Measurements from ENCODE around the gene HSPA1A. TPM values are rescaled to one million over a fixed set of nuclear protein-coding genes. Genes with fewer than 3 reads are reported as not detected.
A peak's percentile ranks its signal among the peaks of the same experiment; 100 is the strongest.
"Not testable (repeated sequence)": the region's sequence is repeated elsewhere in the genome, so short reads cannot be mapped to it uniquely, and the experiment has no call there.

The HSPA1A gene
- total RNA-seq, 1 donor from 2014 or later, result 271 TPM

DNA sequence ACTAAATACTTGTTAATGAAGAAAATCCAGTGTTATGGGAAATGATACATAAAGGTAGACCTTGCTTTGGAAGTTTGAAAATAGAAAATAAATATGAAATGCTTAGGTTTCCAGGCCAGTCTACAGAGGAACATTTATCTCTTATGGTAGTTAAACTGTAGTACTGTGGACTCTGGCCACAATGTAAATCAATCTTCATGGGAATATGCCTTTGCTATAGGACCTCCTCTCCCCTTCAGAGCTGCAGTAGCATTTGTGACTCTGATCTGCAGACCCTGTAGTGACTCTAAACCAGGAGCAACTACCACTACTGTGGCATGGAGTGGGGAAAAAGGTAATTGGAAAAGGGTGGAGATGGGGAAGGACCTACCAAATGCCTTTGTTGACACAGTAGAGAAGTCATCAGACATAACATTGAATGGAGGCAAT lies 4.5 kb downstream of the HSPA1A start:
- H3K36me3 ChIP-seq, result no peaks in the 10 kb centered on the region
- no peaks in the 10 kb centered on the region for H3K9me3 ChIP-seq (replicated peaks)
- intact Hi-C loops (cut with micrococcal nuclease), result no loop called here
- H3K27ac ChIP-seq (replicated peaks), result peak overlapping the region; percentile 98
- no peak for DNase-seq
- peaks cover 63% of the 10 kb centered on the region for H3K4me1 ChIP-seq
- TF ChIP-seq, protein P1, sequence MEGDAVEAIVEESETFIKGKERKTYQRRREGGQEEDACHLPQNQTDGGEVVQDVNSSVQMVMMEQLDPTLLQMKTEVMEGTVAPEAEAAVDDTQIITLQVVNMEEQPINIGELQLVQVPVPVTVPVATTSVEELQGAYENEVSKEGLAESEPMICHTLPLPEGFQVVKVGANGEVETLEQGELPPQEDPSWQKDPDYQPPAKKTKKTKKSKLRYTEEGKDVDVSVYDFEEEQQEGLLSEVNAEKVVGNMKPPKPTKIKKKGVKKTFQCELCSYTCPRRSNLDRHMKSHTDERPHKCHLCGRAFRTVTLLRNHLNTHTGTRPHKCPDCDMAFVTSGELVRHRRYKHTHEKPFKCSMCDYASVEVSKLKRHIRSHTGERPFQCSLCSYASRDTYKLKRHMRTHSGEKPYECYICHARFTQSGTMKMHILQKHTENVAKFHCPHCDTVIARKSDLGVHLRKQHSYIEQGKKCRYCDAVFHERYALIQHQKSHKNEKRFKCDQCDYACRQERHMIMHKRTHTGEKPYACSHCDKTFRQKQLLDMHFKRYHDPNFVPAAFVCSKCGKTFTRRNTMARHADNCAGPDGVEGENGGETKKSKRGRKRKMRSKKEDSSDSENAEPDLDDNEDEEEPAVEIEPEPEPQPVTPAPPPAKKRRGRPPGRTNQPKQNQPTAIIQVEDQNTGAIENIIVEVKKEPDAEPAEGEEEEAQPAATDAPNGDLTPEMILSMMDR (IDR thresholded peaks at IDR 0.05; ENCODE audit: borderline replicate concordance), result no peak
- peak overlapping the region; percentile 71 for H3K4me3 ChIP-seq
- H3K27me3 ChIP-seq (ENCODE audit: low read depth), result no peaks in the 10 kb centered on the region

DNA sequence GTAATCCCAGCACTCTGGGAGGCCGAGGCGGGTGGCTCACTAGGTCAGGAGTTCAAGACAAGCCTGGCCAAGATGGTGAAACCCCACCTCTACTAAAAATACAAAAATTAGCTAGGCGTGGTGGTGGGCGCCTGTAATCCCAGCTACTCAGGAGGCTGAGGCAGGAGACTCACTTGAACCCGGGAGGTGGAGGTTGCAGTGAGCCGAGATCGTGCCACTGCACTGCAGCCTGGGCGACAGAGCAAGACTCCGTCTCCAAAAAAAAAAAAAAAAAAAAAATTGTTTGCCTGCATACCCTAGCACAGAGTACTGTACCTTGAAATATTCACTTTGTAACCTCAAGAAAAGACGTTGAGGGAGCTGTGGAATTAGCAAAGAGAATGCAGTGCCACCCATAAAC lies 5.1 kb downstream of the HSPA1A start:
- H3K36me3 ChIP-seq; H3K9me3 ChIP-seq (replicated peaks); intact Hi-C loops (cut with micrococcal nuclease); DNase-seq; H3K27me3 ChIP-seq (ENCODE audit: low read depth): not testable (repeated sequence)
- peak overlapping the region; percentile 98 for H3K27ac ChIP-seq (replicated peaks)
- peaks cover 67% of the 10 kb centered on the region for H3K4me1 ChIP-seq
- H3K4me3 ChIP-seq, result peak overlapping the region; percentile 71

DNA sequence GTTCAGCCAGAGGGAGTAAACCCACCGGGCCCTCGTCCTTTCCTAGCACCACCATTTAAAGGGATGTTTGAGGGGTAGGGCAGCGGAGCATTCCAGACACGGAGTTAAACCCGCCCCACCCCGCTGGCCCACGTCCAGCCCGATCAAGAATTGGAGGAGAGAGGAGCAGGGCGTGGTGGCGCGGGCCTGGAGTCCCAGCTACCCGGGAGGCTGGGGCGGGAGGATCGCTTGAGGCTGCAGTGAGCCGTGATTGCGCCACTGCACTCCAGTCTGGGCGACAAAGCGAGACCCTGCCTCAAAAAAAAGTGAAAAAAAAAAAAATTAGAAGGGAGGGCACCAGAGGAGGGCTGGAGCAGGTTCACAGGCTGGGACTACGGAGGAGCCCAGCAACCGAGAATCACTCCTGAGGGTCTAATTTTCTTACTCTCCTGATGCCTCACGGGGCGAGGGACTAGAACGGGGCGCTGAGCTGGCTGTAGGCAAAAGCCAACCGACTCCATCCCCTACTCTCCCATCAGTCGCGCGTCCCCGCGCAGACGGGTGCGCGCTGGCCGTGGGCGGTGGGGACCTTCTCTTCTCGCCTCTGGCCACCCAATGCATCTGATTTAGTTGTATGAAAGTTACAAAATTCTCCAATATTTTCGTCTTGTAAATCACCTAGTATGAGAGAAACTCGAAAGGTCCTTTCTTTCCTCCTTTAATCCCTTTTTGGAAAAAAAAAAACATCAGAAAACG lies 6.1 kb downstream of the HSPA1A start:
- intact Hi-C loops (cut with micrococcal nuclease), result no loop called here
- peak overlapping the region; percentile 98 for H3K27ac ChIP-seq (replicated peaks)
- no peaks in the 10 kb centered on the region for H3K9me3 ChIP-seq (replicated peaks)
- H3K27me3 ChIP-seq (ENCODE audit: low read depth), result no peaks in the 10 kb centered on the region
- H3K36me3 ChIP-seq, result no peaks in the 10 kb centered on the region
- peak; percentile 81 for DNase-seq
- TF ChIP-seq, protein P1 (IDR thresholded peaks at IDR 0.05; ENCODE audit: borderline replicate concordance), result no peak
- H3K4me3 ChIP-seq, result peak overlapping the region; percentile 71
- peaks cover 78% of the 10 kb centered on the region for H3K4me1 ChIP-seq

DNA sequence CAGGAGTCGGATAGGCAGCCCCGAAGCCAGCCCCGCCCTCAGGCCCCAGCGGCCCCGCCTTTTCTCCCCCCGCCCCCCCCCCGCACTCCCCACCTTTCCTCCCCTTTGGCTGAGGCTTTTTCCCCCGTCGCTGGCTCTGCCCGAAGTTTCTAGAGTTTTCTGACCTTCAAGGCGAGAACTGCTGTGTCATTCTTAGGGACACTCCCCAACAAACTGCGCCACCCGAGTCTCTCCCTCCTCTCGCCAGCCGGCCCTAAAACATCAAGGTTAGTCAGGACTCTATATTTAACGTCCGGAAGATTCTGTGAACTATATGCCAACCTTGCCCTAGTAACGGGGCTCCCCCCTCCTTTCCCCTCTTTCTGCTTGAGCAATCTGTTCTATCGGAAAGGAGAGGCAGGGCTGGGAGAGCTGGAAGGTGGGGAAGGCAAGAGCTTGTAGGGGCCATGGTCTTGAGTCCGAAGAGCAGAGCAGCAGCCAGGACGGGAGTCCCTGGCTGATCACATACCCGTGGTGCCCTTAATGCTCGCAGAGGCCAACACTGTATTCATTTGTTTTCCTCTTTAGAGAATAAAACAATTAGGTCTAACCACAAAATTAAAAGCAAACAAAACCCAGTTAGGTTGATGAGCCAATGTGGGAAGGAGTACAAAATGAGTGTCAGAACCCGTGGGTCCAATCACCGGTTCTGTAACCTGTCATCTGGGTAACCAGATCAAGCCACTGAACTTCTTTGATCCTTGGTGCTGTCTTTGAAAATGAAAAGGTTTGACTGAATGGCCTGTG lies 6.9 kb downstream of the HSPA1A start:
- Histone ChIP-seq H3K27ac (replicated peaks) (peak overlapping the region; percentile 98), H3K4me3 (peak overlapping the region; percentile 71), H3K9me3 (replicated peaks) (no peaks in the 10 kb centered on the region), H3K4me1 (peaks cover 80% of the 10 kb centered on the region), H3K27me3 (ENCODE audit: low read depth) (no peaks in the 10 kb centered on the region), H3K36me3 (no peaks in the 10 kb centered on the region)
- peak; percentile 84 for DNase-seq
- TF ChIP-seq, protein P1 (IDR thresholded peaks at IDR 0.05; ENCODE audit: borderline replicate concordance), result no peak
- intact Hi-C loops (cut with micrococcal nuclease), result no loop called here

DNA sequence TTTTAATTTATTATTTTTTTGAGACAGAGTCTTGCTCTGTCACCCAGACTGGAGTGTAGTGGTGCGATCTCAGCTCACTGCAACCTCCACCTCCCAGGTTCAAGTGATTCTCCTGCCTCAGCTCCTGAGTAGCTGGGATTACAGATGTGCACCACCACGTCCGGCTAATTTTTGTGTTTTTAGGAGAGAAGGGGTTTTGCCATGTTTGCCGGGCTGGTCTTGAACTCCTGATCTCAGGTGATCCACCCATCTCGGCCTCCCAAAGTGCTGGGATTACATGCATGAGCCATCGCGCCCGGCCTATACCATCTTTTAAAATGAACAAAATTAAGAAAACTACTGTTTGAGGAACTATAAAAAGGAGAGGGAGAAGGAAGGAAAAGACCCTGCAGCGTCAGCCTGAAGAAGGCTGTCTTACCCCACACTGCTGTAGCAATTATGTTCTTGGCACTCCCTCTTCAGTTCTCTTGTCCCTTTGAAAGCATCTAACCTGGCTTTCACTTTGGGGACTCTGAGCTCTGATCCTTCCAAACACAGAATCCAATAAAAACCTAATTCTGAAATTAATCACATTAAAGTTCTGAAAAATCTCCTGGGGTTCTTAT lies 8.4 kb downstream of the HSPA1A start:
- H3K9me3 ChIP-seq (replicated peaks); H3K27me3 ChIP-seq (ENCODE audit: low read depth); intact Hi-C loops (cut with micrococcal nuclease); DNase-seq; H3K36me3 ChIP-seq; H3K4me3 ChIP-seq: not testable (repeated sequence)
- Histone ChIP-seq H3K4me1 (peaks cover 66% of the 10 kb centered on the region), H3K27ac (replicated peaks) (peak overlapping the region; percentile 98)

DNA sequence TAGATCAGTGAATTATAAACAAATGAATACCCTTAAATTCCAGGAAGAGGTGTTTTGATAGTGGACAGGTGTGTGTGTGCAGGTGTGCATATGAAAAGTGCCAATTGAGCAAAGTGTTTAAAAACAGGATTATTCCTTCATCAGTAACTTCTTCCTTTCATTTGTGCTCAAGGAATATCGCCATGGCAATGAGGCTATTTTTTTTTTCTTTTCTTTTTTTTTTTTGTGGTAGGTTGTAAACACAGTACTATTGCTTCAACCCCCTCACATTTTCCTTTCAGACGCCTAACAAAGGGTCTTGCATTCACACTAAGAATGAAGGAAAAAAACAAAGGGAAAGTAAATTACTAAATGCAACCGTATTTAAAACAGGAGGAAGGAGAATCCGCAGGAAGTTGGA lies 10.2 kb downstream of the HSPA1A start:
- intact Hi-C loops (cut with micrococcal nuclease), result no loop called here
- Histone ChIP-seq H3K4me3 (no peak overlapping the region), H3K4me1 (peaks cover 55% of the 10 kb centered on the region), H3K27ac (replicated peaks) (peak overlapping the region; percentile 99), H3K36me3 (no peaks in the 10 kb centered on the region), H3K27me3 (ENCODE audit: low read depth) (no peaks in the 10 kb centered on the region), H3K9me3 (replicated peaks) (no peaks in the 10 kb centered on the region)
- TF ChIP-seq, protein P1 (IDR thresholded peaks at IDR 0.05; ENCODE audit: borderline replicate concordance), result no peak
- DNase-seq, result no peak
